Measurements from ENCODE around the gene SPATA13. TPM values are rescaled to one million over a fixed set of nuclear protein-coding genes. Genes with fewer than 3 reads are reported as not detected.
"Not testable (repeated sequence)": the region's sequence is repeated elsewhere in the genome, so short reads cannot be mapped to it uniquely, and the experiment has no call there.

The SPATA13 gene
- total RNA-seq, 4 donors from 2014 or later = 10.0 to 24.6 (median 13.4) TPM

DNA sequence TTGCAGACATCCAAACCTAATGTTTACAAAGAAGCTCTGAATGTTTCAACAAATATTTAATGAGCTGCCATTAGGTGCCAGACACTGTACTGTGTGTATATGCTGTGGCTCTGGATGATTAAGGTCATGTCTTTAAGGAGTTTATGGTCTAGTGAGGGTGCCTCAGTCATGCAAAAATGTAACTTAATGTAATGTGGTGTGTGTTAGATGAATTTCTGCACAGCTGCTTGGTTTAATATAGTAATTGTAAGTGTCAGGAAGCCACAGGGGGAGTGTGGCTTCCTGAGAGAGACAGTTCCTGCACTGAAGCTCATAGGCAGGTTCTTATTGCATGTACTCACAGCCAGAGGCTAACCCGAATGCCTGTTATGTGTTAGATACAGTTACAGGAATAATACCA is 43.3 kb downstream of the SPATA13 start:
- Histone ChIP-seq H3K27me3 (no peaks in the 10 kb centered on the region), H3K4me1 (peaks cover 3 to 27% (median 10%) of the 10 kb centered on the region in 3 donors), H3K36me3 (no peaks in the 10 kb centered on the region), H3K27ac (no peak overlapping the region), H3K9me3 (no peaks in the 10 kb centered on the region), H3K4me3 (no peak overlapping the region)
- no peak for TF ChIP-seq EP300 (IDR thresholded peaks at IDR 0.05)
- TF ChIP-seq, protein P1, sequence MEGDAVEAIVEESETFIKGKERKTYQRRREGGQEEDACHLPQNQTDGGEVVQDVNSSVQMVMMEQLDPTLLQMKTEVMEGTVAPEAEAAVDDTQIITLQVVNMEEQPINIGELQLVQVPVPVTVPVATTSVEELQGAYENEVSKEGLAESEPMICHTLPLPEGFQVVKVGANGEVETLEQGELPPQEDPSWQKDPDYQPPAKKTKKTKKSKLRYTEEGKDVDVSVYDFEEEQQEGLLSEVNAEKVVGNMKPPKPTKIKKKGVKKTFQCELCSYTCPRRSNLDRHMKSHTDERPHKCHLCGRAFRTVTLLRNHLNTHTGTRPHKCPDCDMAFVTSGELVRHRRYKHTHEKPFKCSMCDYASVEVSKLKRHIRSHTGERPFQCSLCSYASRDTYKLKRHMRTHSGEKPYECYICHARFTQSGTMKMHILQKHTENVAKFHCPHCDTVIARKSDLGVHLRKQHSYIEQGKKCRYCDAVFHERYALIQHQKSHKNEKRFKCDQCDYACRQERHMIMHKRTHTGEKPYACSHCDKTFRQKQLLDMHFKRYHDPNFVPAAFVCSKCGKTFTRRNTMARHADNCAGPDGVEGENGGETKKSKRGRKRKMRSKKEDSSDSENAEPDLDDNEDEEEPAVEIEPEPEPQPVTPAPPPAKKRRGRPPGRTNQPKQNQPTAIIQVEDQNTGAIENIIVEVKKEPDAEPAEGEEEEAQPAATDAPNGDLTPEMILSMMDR (IDR thresholded peaks at IDR 0.05) = no peak
- TF ChIP-seq POLR2AphosphoS5 (IDR thresholded peaks at IDR 0.05) = no peak
- no peak for TF ChIP-seq POLR2A (IDR thresholded peaks at IDR 0.05)
- ATAC-seq = no peak
- WGBS, 2 donors (ENCODE audit: low coverage in 1 of 2) = 0 to 38% methylated on average over 1 of the region's 1 CpG

DNA sequence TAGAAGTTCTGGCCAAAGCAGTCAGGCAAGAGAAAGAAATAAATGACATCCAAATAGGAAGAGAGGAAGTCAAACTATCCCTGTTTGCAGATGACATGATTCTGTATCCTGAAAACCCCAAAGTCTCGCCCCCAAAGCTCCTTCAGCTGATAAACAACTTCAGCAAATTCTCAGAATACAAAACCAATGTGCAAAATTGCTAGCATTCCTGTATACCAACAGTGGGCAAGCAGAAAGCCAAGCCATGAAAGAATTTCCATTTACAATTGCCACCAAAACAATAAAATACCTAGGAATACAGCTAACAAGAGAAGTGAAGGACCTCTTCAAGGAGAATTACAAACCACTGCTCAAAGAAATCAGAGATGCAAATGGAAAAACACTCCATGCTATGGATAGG is 44.6 kb downstream of the SPATA13 start:
- H3K4me1 ChIP-seq = peaks cover 3 to 27% (median 10%) of the 10 kb centered on the region in 3 donors
- ATAC-seq, H3K4me3 ChIP-seq, H3K27me3 ChIP-seq, H3K36me3 ChIP-seq, H3K27ac ChIP-seq, H3K9me3 ChIP-seq: not testable (repeated sequence)
- 100% methylated on average over 1 of the region's 1 CpG for WGBS, 2 donors (ENCODE audit: low coverage in 1 of 2)

DNA sequence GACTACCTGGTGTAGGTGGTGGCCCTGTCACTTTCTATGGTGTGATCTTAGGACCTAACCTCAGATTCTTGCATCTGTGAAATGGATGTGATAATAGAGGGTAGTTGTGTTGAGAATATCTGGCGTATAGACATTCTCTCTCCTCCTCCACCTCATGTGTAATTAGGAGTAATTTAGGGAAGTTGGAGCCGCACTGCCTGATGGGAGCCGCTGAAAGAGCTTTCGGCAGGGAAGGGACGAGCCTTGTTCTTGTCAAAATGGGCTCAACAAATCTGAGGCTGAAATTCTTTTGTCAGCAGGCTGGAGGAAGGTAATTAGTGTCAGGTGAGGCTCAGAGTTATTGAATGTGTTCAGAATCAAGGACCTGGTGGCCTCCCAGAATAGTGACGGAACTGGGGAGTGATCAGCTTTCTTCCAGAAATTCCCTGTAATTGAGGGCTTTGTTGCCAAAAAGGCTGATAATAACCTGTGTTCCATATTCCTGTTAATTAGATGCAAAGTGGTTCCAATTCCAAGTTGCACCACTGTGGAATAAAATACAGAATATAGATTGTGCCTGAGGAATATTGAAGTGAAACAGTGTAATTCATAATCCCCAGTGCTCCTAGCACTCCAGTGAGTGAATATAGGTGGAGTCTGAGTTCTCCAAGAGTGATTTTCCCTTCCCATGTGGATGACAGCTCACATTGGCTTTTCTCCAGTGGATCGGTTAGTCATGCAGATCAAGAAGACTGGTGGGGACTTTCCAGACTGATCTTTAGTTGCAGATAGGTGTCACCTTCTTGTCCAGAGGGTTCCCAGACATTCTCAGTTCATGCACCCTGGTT is 47.5 kb downstream of the SPATA13 start:
- Histone ChIP-seq H3K36me3 (no peaks in the 10 kb centered on the region), H3K4me1 (peaks cover 3 to 27% (median 10%) of the 10 kb centered on the region in 3 donors), H3K27ac (no peak overlapping the region), H3K4me3 (no peak overlapping the region), H3K9me3 (no peaks in the 10 kb centered on the region), H3K27me3 (no peaks in the 10 kb centered on the region)
- TF ChIP-seq EP300 (IDR thresholded peaks at IDR 0.05) = no peak
- TF ChIP-seq, protein P1 (IDR thresholded peaks at IDR 0.05) = no peak
- TF ChIP-seq POLR2AphosphoS5 (IDR thresholded peaks at IDR 0.05) = no peak
- no peak for TF ChIP-seq POLR2A (IDR thresholded peaks at IDR 0.05)
- no peak for ATAC-seq
- WGBS, 2 donors (ENCODE audit: low coverage in 1 of 2) = 0 to 33% methylated on average over 1 to 4 of the region's 7 CpGs

DNA sequence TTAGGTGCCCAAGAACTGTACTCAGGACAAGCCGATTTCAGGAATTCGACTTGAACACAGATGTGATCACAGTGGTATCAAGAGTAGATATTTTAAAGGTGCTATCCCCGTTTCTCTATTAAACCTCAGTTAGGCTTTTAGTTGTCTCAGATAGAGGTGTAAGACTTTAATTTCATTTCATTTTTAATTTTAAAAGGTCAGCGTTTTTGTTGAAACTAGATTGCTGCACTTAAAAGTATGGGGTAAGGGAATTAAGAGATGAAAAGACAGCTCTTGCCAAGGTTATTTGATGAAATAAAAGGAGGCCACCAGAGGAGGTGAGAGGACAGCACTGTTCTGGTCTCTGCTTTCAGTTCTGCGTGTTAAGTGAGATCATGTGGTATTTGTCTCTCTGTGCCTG is 48.6 kb downstream of the SPATA13 start:
- H3K4me3 ChIP-seq = no peak overlapping the region
- H3K36me3 ChIP-seq = no peaks in the 10 kb centered on the region
- H3K27ac ChIP-seq = no peak overlapping the region
- no peak for ATAC-seq
- no peak for TF ChIP-seq POLR2A (IDR thresholded peaks at IDR 0.05)
- TF ChIP-seq POLR2AphosphoS5 (IDR thresholded peaks at IDR 0.05) = no peak
- TF ChIP-seq, protein P1 (IDR thresholded peaks at IDR 0.05) = no peak
- H3K4me1 ChIP-seq = peaks cover 0 to 16% (median 4%) of the 10 kb centered on the region in 3 donors
- no peaks in the 10 kb centered on the region for H3K27me3 ChIP-seq
- H3K9me3 ChIP-seq = no peaks in the 10 kb centered on the region
- WGBS, 2 donors (ENCODE audit: low coverage in 1 of 2) = 86 to 88% methylated on average over 3 to 5 of the region's 5 CpGs

DNA sequence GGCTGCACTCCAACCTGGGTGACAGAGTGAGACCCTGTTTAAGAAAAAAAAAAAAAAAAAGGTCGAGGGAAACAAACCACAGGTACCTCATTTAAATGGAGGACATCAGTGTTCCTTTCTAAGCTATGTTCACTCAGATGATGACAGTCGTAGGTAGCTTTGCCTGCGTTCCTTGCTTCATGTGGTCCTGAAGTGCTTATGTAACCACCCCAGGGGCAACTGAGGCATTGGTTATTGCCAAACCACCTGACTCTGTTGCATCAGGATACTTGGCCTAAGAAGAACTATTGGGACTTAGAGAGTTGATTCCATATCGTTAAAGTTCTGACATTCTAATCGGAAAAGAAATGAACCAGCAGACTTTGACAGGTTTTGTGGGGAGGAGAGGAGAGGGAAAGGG is 51.7 kb downstream of the SPATA13 start:
- no peak for TF ChIP-seq POLR2A (IDR thresholded peaks at IDR 0.05)
- TF ChIP-seq POLR2AphosphoS5 (IDR thresholded peaks at IDR 0.05) = no peak
- TF ChIP-seq, protein P1 (IDR thresholded peaks at IDR 0.05) = no peak
- no peak for TF ChIP-seq EP300 (IDR thresholded peaks at IDR 0.05)
- WGBS, 2 donors (ENCODE audit: low coverage in 1 of 2) = 79 to 91% methylated on average over 2 to 5 of the region's 5 CpGs
- H3K4me3 ChIP-seq = no peak overlapping the region
- no peaks in the 10 kb centered on the region for H3K9me3 ChIP-seq
- no peaks in the 10 kb centered on the region for H3K27me3 ChIP-seq
- H3K4me1 ChIP-seq = peaks cover 0 to 29% (median 14%) of the 10 kb centered on the region in 3 donors
- H3K36me3 ChIP-seq = no peaks in the 10 kb centered on the region
- no peak overlapping the region for H3K27ac ChIP-seq
- no peak for ATAC-seq
